Heart left ventricle (tissue), 16 donors: ENCODE data around the gene FBXO21. TPM values are rescaled to one million over a fixed set of nuclear protein-coding genes. Genes with fewer than 3 reads are reported as not detected.

Experiments used
- ATAC-seq, 4 donors: fragments of 200-7000 bp; cut with Tn5 transposase; one replicate each; pipeline ENCODE4 v1.9.1; 2020 to 2022; ENCODE audit warnings: moderate library complexity in 4 of 4, mild to moderate bottlenecking in 3 of 4, moderate number of reproducible peaks in 1 of 4
- DNase-seq, 5 donors: peaks; one replicate each; pipeline ENCODE4 v3.0.0-alpha.2; 2020
- H3K27ac ChIP-seq, 12 donors: fragments of 200-600 bp; sonication (generic) in 4 of 12; one replicate each; pipeline versions ENCODE4 v1.5.0 to v1.8.0; 2016 to 2022; ENCODE audit warnings: mild to moderate bottlenecking in 2 of 12
- H3K27me3 ChIP-seq, 9 donors: fragments of 200-600 bp; sonication (generic) in 2 of 9; one replicate each; pipeline versions ENCODE4 v1.5.1 to v1.8.0; 2016 to 2022; ENCODE audit warnings: mild to moderate bottlenecking in 3 of 9
- H3K36me3 ChIP-seq, 9 donors: fragments of 200-600 bp; sonication (generic) in 2 of 9; one replicate each; pipeline versions ENCODE4 v1.5.0 to v1.8.0; 2018 to 2022; ENCODE audit warnings: mild to moderate bottlenecking in 2 of 9
- H3K4me1 ChIP-seq, 12 donors: fragments of 200-600 bp; sonication (generic) in 4 of 12; one replicate each; pipeline versions ENCODE4 v1.5.0 to v1.8.0; 2016 to 2022; ENCODE audit warnings: mild to moderate bottlenecking in 3 of 12
- H3K4me3 ChIP-seq, 12 donors: fragments of 200-600 bp; sonication (generic) in 4 of 12; one replicate each; pipeline versions ENCODE4 v1.5.0 to v1.8.0; 2017 to 2022; ENCODE audit warnings: mild to moderate bottlenecking in 9 of 12, moderate library complexity in 4 of 12
- H3K9me3 ChIP-seq, 12 donors: fragments of 200-600 bp; sonication (generic) in 4 of 12; one replicate each; pipeline versions ENCODE4 v1.5.0 to v1.8.0; 2016 to 2022; ENCODE audit warnings: mild to moderate bottlenecking in 1 of 12
- POLR2A ChIP-seq, 2 donors: fragments of 450-650 bp; IDR thresholded peaks; one replicate each; pipeline ENCODE4 v1.6.1; 2017; ENCODE audit warnings: antibody characterized with exemption in 2 of 2, mild to moderate bottlenecking in 2 of 2, moderate library complexity in 2 of 2
- WGBS, 4 donors: extraction: QIAGEN DNeasy Blood & Tissue Kit in 2 of 4; methylation state at CpG; one replicate each; pipeline versions ENCODE4 v1.1.5 to v1.1.7; 2013 to 2018; 5-methylcytosine and 5-hydroxymethylcytosine counted together
- intact Hi-C, 10 donors: fragments of 100-400 bp; cut with DNase I; formaldehyde crosslinking; loops; one replicate each; pipeline versions ENCODE4 v1.11.1 to v1.14.2; 2022
- polyA plus RNA-seq, 2 donors: library from polyadenylated mRNA; stranded (reverse); fragments of 200-250 nt; gene quantifications; one replicate each; pipeline ENCODE4 v1.2.3, GENCODE V29; 2013
- total RNA-seq, 9 donors: library from RNA; depleted of rRNA in 2 of 9; stranded (reverse); fragments of >200 nt in 2 of 9; fragmentation: NEBNext Ultra II Directional in 3 of 9; extraction: Animal tissue kit (Norgen Biotek cat#: 25700) in 3 of 9; gene quantifications; one replicate each; pipeline versions ENCODE4 v1.1.0 to v1.2.4, GENCODE V29; 2016 to 2023
- TF ChIP-seq, protein P1 (sequence below), 12 donors: fragments of 200-600 bp; sonication (generic) in 4 of 12; IDR thresholded peaks; one replicate each; pipeline versions ENCODE4 v1.5.0 to v1.8.0; 2018 to 2022; ENCODE audit warnings: antibody characterized with exemption in 12 of 12, mild to moderate bottlenecking in 5 of 12
- donor health status: ischemic (EF 13 %, LVEDD 7.1; RV severe dilation, severe dysfunction).
- donor health status: healthy with polysubstance abuse.
- donor health status: DM: no; HTN: yes; CAD: no.
- donor health status: DM: no; HTN: no; CAD: no.
- donor health status: ischemic (EF 25% LVEDD 6.9; RV normal size, moderate dysfunction).
- donor health status: ischemic (EF 25% LVEDD 5.7; RV mildly dilated, moderate dysfunction).
- donor health status: healthy.
- donor health status: DM: yes; HTN: yes; CAD: no.
- donor health status: ischemic (EF 35%, LVEDD 5.7; RV mildly dilated, moderate dysfunction).
- donor health status: nonischemic (EF 11% LVEDD 7.7; RV severe dilation, severe dysfunction).
- donor health status: DM: yes; HTN: yes; CAD: no.
- donor health status: PGD.
- donor health status: ischemic (EF 29% LVEDD 5.4; RV normal size, mild dysfunction).
- donor health status: nonischemic (EF 23%, LVEDD 6.1; RV moderate dilation, normal function).

Gene FBXO21
- total and polyA plus RNA-seq, 11 donors: 10.9 to 82.4 (median 44.1) TPM

DNA sequence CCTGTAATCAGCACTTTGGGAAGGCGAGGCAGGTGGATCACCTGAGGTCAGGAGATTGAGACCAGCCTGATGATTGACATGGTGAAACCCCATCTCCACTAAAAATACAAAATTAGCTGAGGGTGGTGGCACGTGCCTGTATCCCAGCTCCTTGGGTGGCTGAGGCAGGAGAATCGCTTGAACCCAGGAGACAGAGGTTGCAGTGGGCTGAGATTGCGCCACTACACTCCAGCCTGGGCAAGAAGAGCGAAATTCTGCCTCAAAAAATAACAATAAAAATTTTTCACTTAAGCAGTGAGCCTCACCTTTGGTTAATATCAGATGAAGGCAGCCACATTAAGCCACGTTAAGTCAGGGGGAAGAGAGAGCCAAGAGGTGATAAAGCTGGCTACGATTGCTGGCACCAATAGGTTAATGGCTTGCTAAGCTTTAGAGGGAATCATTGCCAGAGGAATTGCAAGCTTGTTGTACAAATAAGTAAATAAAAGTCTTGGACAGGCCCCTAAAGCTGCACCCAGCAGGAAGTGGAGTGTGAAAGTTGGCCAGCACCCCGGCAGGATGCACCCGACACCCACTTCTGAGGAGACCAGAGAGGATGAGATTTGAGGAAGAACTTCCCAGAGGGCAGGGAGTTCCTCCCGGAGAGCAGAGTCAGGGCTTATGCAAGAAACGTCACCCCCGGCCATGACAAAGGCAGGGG lies 49.7 kb downstream of the FBXO21 start:
- no peak for DNase-seq
- Histone ChIP-seq H3K27me3 (no peaks in the 10 kb centered on the region), H3K4me1 (peaks cover 0 to 18% (median 10%) of the 10 kb centered on the region in 12 donors), H3K36me3 (peaks cover 0 to 35% (median 19%) of the 10 kb centered on the region in 9 donors), H3K9me3 (no peaks in the 10 kb centered on the region), H3K4me3 (no peak overlapping the region), H3K27ac (no peak overlapping the region)
- WGBS, 4 donors: 49 to 63% (median 52%) methylated on average over 10 to 12 of the region's 12 CpGs
- intact Hi-C loops: no loop called here
- TF ChIP-seq, protein P1, sequence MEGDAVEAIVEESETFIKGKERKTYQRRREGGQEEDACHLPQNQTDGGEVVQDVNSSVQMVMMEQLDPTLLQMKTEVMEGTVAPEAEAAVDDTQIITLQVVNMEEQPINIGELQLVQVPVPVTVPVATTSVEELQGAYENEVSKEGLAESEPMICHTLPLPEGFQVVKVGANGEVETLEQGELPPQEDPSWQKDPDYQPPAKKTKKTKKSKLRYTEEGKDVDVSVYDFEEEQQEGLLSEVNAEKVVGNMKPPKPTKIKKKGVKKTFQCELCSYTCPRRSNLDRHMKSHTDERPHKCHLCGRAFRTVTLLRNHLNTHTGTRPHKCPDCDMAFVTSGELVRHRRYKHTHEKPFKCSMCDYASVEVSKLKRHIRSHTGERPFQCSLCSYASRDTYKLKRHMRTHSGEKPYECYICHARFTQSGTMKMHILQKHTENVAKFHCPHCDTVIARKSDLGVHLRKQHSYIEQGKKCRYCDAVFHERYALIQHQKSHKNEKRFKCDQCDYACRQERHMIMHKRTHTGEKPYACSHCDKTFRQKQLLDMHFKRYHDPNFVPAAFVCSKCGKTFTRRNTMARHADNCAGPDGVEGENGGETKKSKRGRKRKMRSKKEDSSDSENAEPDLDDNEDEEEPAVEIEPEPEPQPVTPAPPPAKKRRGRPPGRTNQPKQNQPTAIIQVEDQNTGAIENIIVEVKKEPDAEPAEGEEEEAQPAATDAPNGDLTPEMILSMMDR (IDR thresholded peaks at IDR 0.05): no peak
- no peak for TF ChIP-seq POLR2A (IDR thresholded peaks at IDR 0.05)
- ATAC-seq: peak in 3 of 4 donors; percentile 27 to 48 (median 35)

DNA sequence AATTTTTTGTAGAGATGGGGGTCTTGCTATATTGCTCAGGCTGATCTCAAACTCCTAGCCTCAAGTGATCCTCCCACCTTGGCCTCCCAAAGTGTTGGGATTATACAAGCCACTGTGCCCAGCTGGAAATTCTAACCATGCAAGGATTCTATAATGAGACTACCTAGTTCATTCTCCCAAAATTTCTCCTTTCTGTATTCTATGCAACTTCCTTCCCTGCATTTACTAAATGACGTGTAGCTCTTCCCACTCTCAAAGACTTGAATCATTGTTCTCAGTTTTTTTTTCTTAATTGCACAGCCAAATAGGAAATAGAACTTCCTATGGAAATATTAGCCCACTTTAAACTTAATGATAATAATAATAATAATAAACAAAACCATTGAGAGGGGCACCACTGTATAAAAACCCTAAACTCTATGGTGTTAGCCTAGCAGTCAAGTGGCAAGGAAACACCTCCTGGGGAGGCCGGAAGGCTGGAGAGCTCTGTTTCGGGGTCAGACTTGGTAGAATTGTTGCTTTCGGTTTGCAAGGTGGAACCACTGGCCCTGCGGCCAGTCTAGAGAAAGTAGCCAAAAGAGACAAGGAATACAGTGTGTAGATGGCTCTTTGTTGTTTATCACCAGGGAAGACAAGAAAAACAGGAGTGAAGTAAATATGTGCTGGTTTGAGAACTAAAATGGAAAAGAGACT lies 51.1 kb downstream of the FBXO21 start:
- peak overlapping the region in 7 of 12 donors; percentile 24 to 65 (median 36) for H3K27ac ChIP-seq
- H3K9me3 ChIP-seq: no peaks in the 10 kb centered on the region
- peak overlapping the region in 7 of 12 donors; percentile 6 to 40 (median 22) for H3K4me3 ChIP-seq
- H3K27me3 ChIP-seq: no peaks in the 10 kb centered on the region
- H3K36me3 ChIP-seq: peaks cover 0 to 21% (median 11%) of the 10 kb centered on the region in 9 donors
- no peak for DNase-seq
- intact Hi-C loops: no loop called here
- peaks cover 0 to 20% (median 11%) of the 10 kb centered on the region in 12 donors for H3K4me1 ChIP-seq
- peak in 1 of 4 donors; percentile 68 for ATAC-seq
- 60 to 74% (median 66%) methylated on average over 5 of the region's 5 CpGs for WGBS, 4 donors
- TF ChIP-seq, protein P1 (IDR thresholded peaks at IDR 0.05): no peak
- TF ChIP-seq POLR2A (IDR thresholded peaks at IDR 0.05): no peak

DNA sequence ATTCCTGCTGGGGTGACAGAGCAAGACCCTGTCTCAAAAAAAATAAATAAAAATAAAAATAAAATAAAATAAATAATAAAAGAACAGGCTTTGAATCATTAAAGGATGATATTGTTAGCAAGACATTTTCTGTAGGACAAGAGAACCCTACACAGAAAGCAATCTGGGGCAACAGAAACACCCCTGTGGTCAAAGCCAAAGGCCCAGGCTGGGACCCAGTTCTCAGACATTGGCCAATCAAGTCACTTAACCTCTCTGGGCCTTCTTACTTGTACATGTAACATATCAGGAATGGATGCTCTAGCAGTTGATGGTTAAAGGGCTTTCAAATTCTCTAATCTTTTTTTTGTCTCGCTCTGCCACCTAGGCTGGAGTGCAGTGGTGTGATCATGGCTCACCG lies 55.5 kb downstream of the FBXO21 start:
- WGBS, 4 donors: 91 to 100% (median 98%) methylated on average over 2 of the region's 2 CpGs
- ATAC-seq: no peak
- H3K27me3 ChIP-seq: no peaks in the 10 kb centered on the region
- H3K27ac ChIP-seq: no peak overlapping the region
- H3K4me1 ChIP-seq: peaks cover 0 to 12% (median 0%) of the 10 kb centered on the region in 12 donors
- no peak for TF ChIP-seq POLR2A (IDR thresholded peaks at IDR 0.05)
- TF ChIP-seq, protein P1 (IDR thresholded peaks at IDR 0.05): no peak
- H3K36me3 ChIP-seq: no peaks in the 10 kb centered on the region
- intact Hi-C loops: no loop called here
- no peak for DNase-seq
- no peaks in the 10 kb centered on the region for H3K9me3 ChIP-seq
- H3K4me3 ChIP-seq: no peak overlapping the region

DNA sequence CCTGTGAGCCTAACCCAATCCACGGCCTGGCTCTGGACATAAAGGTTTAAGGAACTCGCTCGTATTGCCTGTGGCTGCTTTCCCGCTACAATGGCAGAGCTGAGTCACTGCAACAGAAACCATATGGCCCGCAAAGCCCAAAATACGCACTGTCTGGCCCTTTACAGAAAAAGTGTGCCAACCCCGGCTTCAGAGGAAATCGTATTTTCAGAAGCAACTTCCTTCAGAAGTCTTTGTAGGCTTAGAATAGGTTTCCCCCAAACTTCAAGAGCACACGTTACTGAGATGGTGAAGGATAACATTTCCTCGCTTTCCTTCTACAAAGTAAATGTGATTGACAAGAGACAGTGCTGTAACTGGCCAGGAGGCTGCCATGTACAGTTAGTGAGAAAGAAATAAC lies 56.2 kb downstream of the FBXO21 start:
- Histone ChIP-seq H3K27me3 (no peaks in the 10 kb centered on the region), H3K27ac (peak overlapping the region in 1 of 12 donors; percentile 28), H3K4me1 (peaks cover 0 to 12% (median 0%) of the 10 kb centered on the region in 12 donors), H3K36me3 (no peaks in the 10 kb centered on the region), H3K9me3 (no peaks in the 10 kb centered on the region), H3K4me3 (no peak overlapping the region)
- intact Hi-C loops: no loop called here
- DNase-seq (no peak), ATAC-seq (peak in 1 of 4 donors; percentile 45)
- no peak for TF ChIP-seq POLR2A (IDR thresholded peaks at IDR 0.05)
- TF ChIP-seq, protein P1 (IDR thresholded peaks at IDR 0.05): no peak
- WGBS, 4 donors: 54 to 72% (median 56%) methylated on average over 10 of the region's 10 CpGs
